Measurements from ENCODE around the gene SLC7A8.
"Not testable (repeated sequence)": the region's sequence is repeated elsewhere in the genome, so short reads cannot be mapped to it uniquely, and the experiment has no call there.

DNA sequence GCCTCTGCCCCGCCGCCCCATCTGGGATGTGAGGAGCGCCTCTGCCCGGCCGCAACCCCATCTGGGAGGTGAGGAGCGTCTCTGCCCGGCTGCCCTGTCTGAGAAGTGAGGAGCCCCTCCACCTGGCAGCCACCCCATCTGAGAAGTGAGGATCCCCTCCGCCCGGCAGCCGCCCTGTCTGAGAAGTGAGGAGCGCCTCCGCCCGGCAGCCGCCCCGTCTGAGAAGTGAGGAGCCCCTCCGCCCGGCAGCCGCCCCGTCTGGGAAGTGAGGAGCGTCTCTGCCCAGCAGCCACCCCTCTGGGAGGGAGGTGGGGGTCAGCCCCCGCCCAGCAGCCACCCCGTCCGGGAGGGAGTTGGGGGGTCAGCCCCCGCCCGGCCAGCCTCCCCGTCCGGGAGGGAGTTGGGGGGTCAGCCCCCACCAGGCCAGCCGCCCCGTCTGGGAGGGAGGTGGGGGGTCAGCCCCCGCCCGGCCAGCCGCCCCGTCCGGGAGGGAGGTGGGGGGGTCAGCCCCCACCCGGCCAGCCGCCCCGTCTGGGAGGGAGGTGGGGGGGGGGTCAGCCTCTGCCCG, 48.9 kb upstream of the SLC7A8 start:
- TF ChIP-seq POLR2AphosphoS5, POLR2A, EP300 (IDR thresholded peaks at IDR 0.05): not testable (repeated sequence)
- TF ChIP-seq, protein P1, sequence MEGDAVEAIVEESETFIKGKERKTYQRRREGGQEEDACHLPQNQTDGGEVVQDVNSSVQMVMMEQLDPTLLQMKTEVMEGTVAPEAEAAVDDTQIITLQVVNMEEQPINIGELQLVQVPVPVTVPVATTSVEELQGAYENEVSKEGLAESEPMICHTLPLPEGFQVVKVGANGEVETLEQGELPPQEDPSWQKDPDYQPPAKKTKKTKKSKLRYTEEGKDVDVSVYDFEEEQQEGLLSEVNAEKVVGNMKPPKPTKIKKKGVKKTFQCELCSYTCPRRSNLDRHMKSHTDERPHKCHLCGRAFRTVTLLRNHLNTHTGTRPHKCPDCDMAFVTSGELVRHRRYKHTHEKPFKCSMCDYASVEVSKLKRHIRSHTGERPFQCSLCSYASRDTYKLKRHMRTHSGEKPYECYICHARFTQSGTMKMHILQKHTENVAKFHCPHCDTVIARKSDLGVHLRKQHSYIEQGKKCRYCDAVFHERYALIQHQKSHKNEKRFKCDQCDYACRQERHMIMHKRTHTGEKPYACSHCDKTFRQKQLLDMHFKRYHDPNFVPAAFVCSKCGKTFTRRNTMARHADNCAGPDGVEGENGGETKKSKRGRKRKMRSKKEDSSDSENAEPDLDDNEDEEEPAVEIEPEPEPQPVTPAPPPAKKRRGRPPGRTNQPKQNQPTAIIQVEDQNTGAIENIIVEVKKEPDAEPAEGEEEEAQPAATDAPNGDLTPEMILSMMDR (IDR thresholded peaks at IDR 0.05), result not testable (repeated sequence)
